Naive thymus-derived CD8-positive, alpha-beta T cell (primary cell): ENCODE data around the gene MTA1. TPM values are rescaled to one million over a fixed set of nuclear protein-coding genes. Genes with fewer than 3 reads are reported as not detected.
A peak's percentile ranks its signal among the peaks of the same experiment; 100 is the strongest.

Experiments
- ATAC-seq, 2 donors: fragments of 150-1000 bp; cut with Tn5 transposase in 1 of 2; sonication (Bioruptor Pico), chemical (Tn5 transposase) in 1 of 2; 1 replicate in 1 of 2; 2 replicates in 1 of 2; pipeline ENCODE4 v1.10.0; 2021; ENCODE audit warnings: mild to moderate bottlenecking in 2 of 2, moderate library complexity in 2 of 2
- POLR2A ChIA-PET: fragments of 350-600 bp; sonication (Branson Sonifier 250); formaldehyde crosslinking; loops from one replicate; lab custom pipeline; 2021; ENCODE audit warnings: antibody characterized with exemption; lab: Charles Lee
- DNase-seq, 10 donors: peaks; one replicate each; pipeline versions ENCODE4 v3.0.0 to v3.0.0-alpha.2; 2020 to 2022
- H3K27ac Mint-ChIP-seq, 10 donors: one replicate each; pipeline ENCODE4 v1.8.0; 2020 to 2022; ENCODE audit warnings: mild to moderate bottlenecking in 10 of 10, mixed read lengths in 10 of 10, moderate library complexity in 4 of 10, inconsistent platforms in 1 of 10
- H3K27me3 Mint-ChIP-seq, 5 donors: one replicate each; pipeline ENCODE4 v1.8.0; 2021 to 2022; ENCODE audit warnings: mixed read lengths in 5 of 5
- H3K36me3 Mint-ChIP-seq, 3 donors: one replicate each; pipeline ENCODE4 v1.8.0; 2020 to 2022; ENCODE audit warnings: mixed read lengths in 3 of 3, mild to moderate bottlenecking in 2 of 3, inconsistent platforms in 1 of 3
- H3K4me1 Mint-ChIP-seq, 4 donors: one replicate each; pipeline ENCODE4 v1.8.0; 2021 to 2022; ENCODE audit warnings: mixed read lengths in 4 of 4
- H3K4me3 Mint-ChIP-seq, 10 donors: one replicate each; pipeline ENCODE4 v1.8.0; 2020 to 2022; ENCODE audit warnings: mild to moderate bottlenecking in 10 of 10, mixed read lengths in 10 of 10, moderate library complexity in 6 of 10, inconsistent platforms in 1 of 10
- H3K9me3 Mint-ChIP-seq, 9 donors: one replicate each; pipeline ENCODE4 v1.8.0; 2020 to 2022; ENCODE audit warnings: mixed read lengths in 9 of 9, mild to moderate bottlenecking in 3 of 9, inconsistent platforms in 1 of 9, moderate library complexity in 1 of 9
- polyA plus RNA-seq, 3 donors: library from polyadenylated mRNA; unstranded; fragments of 300-500 nt; fragmentation: Illumina TruSeq; gene quantifications; one replicate each; pipeline ENCODE4 v1.2.3, GENCODE V29; 2021
- total RNA-seq, 8 experiments: library from RNA in 2 of 8; stranded (reverse) in 2 of 8; gene quantifications; one replicate each; pipeline ENCODE4 v1.2.3 and lab custom pipeline; 2021 to 2026

Gene MTA1
- total and polyA plus RNA-seq, 5 experiments from 2014 or later: 3.1 to 142 (median 6.5) TPM

GRCh38 chr14:105474483-105475268 is 55.0 kb downstream of the MTA1 start, which contains the start of gene CRIP2:
Gene CRIP2 (plus strand): TSS chr14:105474821. CDS start chr14:105474863, 42 bp downstream.
- peak in 3 of 10 donors; percentile 33 to 50 (median 43) for DNase-seq
- Mint-ChIP-seq H3K4me1 (peaks cover 4 to 29% (median 25%) of the 10 kb centered on the region in 4 donors), H3K4me3 (peak within 1 kb of the TSS; percentile 57 to 84 (median 78)), H3K27ac (peak within 1 kb of the TSS in 4 of 10 donors; percentile 22 to 80 (median 54)), H3K27me3 (peaks cover 0 to 8% (median 0%) of the 10 kb centered on the region in 5 donors), H3K36me3 (no peaks in the 10 kb centered on the region), H3K9me3 (peaks cover 0 to 5% (median 0%) of the 10 kb centered on the region in 9 donors)
- peak; percentile 18 to 38 for ATAC-seq
- POLR2A ChIA-PET: no interaction called here

- H3K9me3 Mint-ChIP-seq: peaks cover 0 to 5% (median 0%) of the 10 kb centered on the region in 9 donors
- POLR2A ChIA-PET: interaction anchor here (1.8 kb wide), 1 partner anchor 29 kb away, joined by 6 read pairs; no protein-coding TSS in a partner anchor
- peak overlapping the region in 2 of 10 donors; percentile 22 to 65 for H3K27ac Mint-ChIP-seq
- DNase-seq (no peak), ATAC-seq (no peak)
- H3K4me1 Mint-ChIP-seq: peaks cover 10 to 37% (median 33%) of the 10 kb centered on the region in 4 donors
- peak overlapping the region; percentile 19 to 79 (median 42) for H3K4me3 Mint-ChIP-seq
- H3K27me3 Mint-ChIP-seq: peaks cover 0 to 8% (median 0%) of the 10 kb centered on the region in 5 donors
- H3K36me3 Mint-ChIP-seq: no peaks in the 10 kb centered on the region
These were observed 55.9 kb downstream of the MTA1 start for GRCh38 chr14:105475269-105476096.

GRCh38 chr14:105476097-105476830 is 56.6 kb downstream of the MTA1 start:
- H3K9me3 Mint-ChIP-seq: peaks cover 0 to 5% (median 0%) of the 10 kb centered on the region in 9 donors
- peaks cover 15 to 44% (median 41%) of the 10 kb centered on the region in 4 donors for H3K4me1 Mint-ChIP-seq
- DNase-seq (no peak), ATAC-seq (no peak)
- H3K27ac Mint-ChIP-seq: peak overlapping the region in 3 of 10 donors; percentile 22 to 65 (median 59)
- H3K4me3 Mint-ChIP-seq: peak overlapping the region in 8 of 10 donors; percentile 22 to 79 (median 48)
- POLR2A ChIA-PET: interaction anchor here (1.0 to 7.0 kb wide), 4 partner anchors 15 to 175 kb away, joined by 3 to 165 read pairs (median 4); partner anchors contain the start of genes TEDC1 and TEX22
- H3K36me3 Mint-ChIP-seq: no peaks in the 10 kb centered on the region
- H3K27me3 Mint-ChIP-seq: peaks cover 0 to 8% (median 0%) of the 10 kb centered on the region in 5 donors

GRCh38 chr14:105476831-105477659 is 57.4 kb downstream of the MTA1 start:
- H3K27ac Mint-ChIP-seq: peak overlapping the region; percentile 54 to 94 (median 69)
- POLR2A ChIA-PET: interaction anchor here (0.9 to 7.0 kb wide), 5 partner anchors 9 to 176 kb away, joined by 3 to 165 read pairs (median 3); partner anchors contain the start of genes CRIP1, TEDC1 and TEX22
- peaks cover 0 to 8% (median 0%) of the 10 kb centered on the region in 5 donors for H3K27me3 Mint-ChIP-seq
- H3K9me3 Mint-ChIP-seq: peaks cover 0 to 5% (median 0%) of the 10 kb centered on the region in 9 donors
- peak overlapping the region in 9 of 10 donors; percentile 27 to 82 (median 63) for H3K4me3 Mint-ChIP-seq
- no peaks in the 10 kb centered on the region for H3K36me3 Mint-ChIP-seq
- no peak for ATAC-seq
- no peak for DNase-seq
- H3K4me1 Mint-ChIP-seq: peaks cover 18 to 50% (median 47%) of the 10 kb centered on the region in 4 donors

GRCh38 chr14:105477660-105478397 is 58.2 kb downstream of the MTA1 start:
- ATAC-seq (peak; percentile 7 to 17), DNase-seq (peak in 9 of 10 donors; percentile 62 to 92 (median 72))
- peaks cover 0 to 5% (median 0%) of the 10 kb centered on the region in 9 donors for H3K9me3 Mint-ChIP-seq

GRCh38 chr14:105478398-105479251 is 59.0 kb downstream of the MTA1 start:
- H3K9me3 Mint-ChIP-seq: peaks cover 0 to 5% (median 0%) of the 10 kb centered on the region in 9 donors
- POLR2A ChIA-PET: interaction anchor here (1.1 to 7.0 kb wide), 3 partner anchors 8 to 413 kb away, joined by 3 to 165 read pairs (median 3); partner anchors contain the start of genes GPR132 and TEDC1
- peak overlapping the region in 1 of 10 donors; percentile 82 for H3K4me3 Mint-ChIP-seq
- ATAC-seq (no peak), DNase-seq (peak in 7 of 10 donors; percentile 39 to 72 (median 46))
- peaks cover 0 to 8% (median 0%) of the 10 kb centered on the region in 5 donors for H3K27me3 Mint-ChIP-seq
- H3K4me1 Mint-ChIP-seq: peaks cover 23 to 59% (median 52%) of the 10 kb centered on the region in 4 donors
- H3K27ac Mint-ChIP-seq: peak overlapping the region in 3 of 10 donors; percentile 100
- no peaks in the 10 kb centered on the region for H3K36me3 Mint-ChIP-seq

More at GRCh38 chr14:105477660-105478397, 58.2 kb downstream of the MTA1 start:
- Mint-ChIP-seq H3K27me3 (peaks cover 0 to 8% (median 0%) of the 10 kb centered on the region in 5 donors), H3K4me1 (peaks cover 23 to 58% (median 53%) of the 10 kb centered on the region in 4 donors), H3K27ac (peak overlapping the region in 9 of 10 donors; percentile 54 to 94 (median 71)), H3K4me3 (peak overlapping the region in 7 of 10 donors; percentile 45 to 82 (median 65)), H3K36me3 (no peaks in the 10 kb centered on the region)
- POLR2A ChIA-PET: interaction anchor here (0.9 to 7.0 kb wide), 3 partner anchors 9 to 412 kb away, joined by 3 to 165 read pairs (median 3); partner anchors contain the start of genes CRIP1, GPR132 and TEDC1

- DNase-seq: peak in 4 of 10 donors; percentile 25 to 43 (median 34)
- Mint-ChIP-seq H3K36me3 (no peaks in the 10 kb centered on the region), H3K4me3 (peak overlapping the region in 9 of 10 donors; percentile 15 to 82 (median 70)), H3K4me1 (peaks cover 27 to 62% (median 58%) of the 10 kb centered on the region in 4 donors), H3K27ac (peak overlapping the region; percentile 58 to 100 (median 100)), H3K9me3 (peaks cover 0 to 5% (median 0%) of the 10 kb centered on the region in 9 donors), H3K27me3 (peaks cover 0 to 8% (median 0%) of the 10 kb centered on the region in 5 donors)
- ATAC-seq: no peak
- POLR2A ChIA-PET: interaction anchor here (1.0 to 7.0 kb wide), 3 partner anchors 9 to 23 kb away, joined by 3 to 165 read pairs (median 3); partner anchors contain the start of gene TEDC1
These were observed 60.0 kb downstream of the MTA1 start for GRCh38 chr14:105479431-105480158.

- DNase-seq (no peak), ATAC-seq (no peak)
- H3K9me3 Mint-ChIP-seq: peaks cover 0 to 5% (median 0%) of the 10 kb centered on the region in 9 donors
- POLR2A ChIA-PET: interaction anchor here (1.0 to 7.0 kb wide), 11 partner anchors 8 to 106 kb away, joined by 3 to 165 read pairs (median 5); partner anchors contain the start of gene TEDC1
- H3K4me3 Mint-ChIP-seq: peak overlapping the region in 8 of 10 donors; percentile 32 to 82 (median 72)
- H3K36me3 Mint-ChIP-seq: no peaks in the 10 kb centered on the region
- H3K27ac Mint-ChIP-seq: peak overlapping the region; percentile 58 to 100 (median 100)
- peaks cover 0 to 8% (median 0%) of the 10 kb centered on the region in 5 donors for H3K27me3 Mint-ChIP-seq
- peaks cover 29 to 69% (median 64%) of the 10 kb centered on the region in 4 donors for H3K4me1 Mint-ChIP-seq
These were observed 60.6 kb downstream of the MTA1 start for GRCh38 chr14:105480199-105480746.
